ENCODE measurements around the gene SLC12A7. TPM values are rescaled to one million over a fixed set of nuclear protein-coding genes. Genes with fewer than 3 reads are reported as not detected.
"Not testable (repeated sequence)": the region's sequence is repeated elsewhere in the genome, so short reads cannot be mapped to it uniquely, and the experiment has no call there.

Gene SLC12A7
- total and polyA plus RNA-seq, 2 donors (not counting 1 experiment from before 2014, with no cell fraction given): 2.9 to 23.9 TPM

DNA sequence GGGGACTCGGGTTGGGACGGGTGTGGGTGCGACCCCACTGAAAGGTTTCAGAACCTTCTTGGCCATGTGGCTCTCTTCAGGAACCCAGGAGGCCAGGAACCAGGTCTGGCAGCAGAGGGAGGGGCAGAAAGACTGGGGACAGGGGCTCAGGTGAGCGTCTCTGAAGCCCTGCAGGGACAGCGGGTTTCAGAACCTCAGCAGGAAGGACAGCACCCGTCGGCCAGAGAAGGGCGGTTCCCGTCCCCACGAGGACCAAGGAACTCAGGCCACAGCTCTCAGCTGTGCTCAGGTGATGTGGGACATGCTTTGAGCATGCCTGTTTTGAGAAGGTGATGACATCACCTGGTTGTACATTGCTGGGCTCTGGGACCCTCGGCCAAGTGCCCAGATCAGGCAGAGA, 25.7 kb downstream of the SLC12A7 start:
- TF ChIP-seq, protein P1, sequence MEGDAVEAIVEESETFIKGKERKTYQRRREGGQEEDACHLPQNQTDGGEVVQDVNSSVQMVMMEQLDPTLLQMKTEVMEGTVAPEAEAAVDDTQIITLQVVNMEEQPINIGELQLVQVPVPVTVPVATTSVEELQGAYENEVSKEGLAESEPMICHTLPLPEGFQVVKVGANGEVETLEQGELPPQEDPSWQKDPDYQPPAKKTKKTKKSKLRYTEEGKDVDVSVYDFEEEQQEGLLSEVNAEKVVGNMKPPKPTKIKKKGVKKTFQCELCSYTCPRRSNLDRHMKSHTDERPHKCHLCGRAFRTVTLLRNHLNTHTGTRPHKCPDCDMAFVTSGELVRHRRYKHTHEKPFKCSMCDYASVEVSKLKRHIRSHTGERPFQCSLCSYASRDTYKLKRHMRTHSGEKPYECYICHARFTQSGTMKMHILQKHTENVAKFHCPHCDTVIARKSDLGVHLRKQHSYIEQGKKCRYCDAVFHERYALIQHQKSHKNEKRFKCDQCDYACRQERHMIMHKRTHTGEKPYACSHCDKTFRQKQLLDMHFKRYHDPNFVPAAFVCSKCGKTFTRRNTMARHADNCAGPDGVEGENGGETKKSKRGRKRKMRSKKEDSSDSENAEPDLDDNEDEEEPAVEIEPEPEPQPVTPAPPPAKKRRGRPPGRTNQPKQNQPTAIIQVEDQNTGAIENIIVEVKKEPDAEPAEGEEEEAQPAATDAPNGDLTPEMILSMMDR (conservative IDR thresholded peaks at IDR 0.05 in 1 of 2, IDR thresholded peaks at IDR 0.05 in 1 of 2; ENCODE audit: low read depth in 1 of 2, low read length in 2 of 2): no peak
- TF ChIP-seq EZH2 (IDR thresholded peaks at IDR 0.05; ENCODE audit: low read length, missing control alignments): no peak
- Histone ChIP-seq H3K9ac (ENCODE audit: insufficient read depth, low read length) (no peak overlapping the region), H3K27me3 (ENCODE audit: control insufficient read depth, insufficient read depth, low read length) (no peaks in the 10 kb centered on the region), H3K79me2 (ENCODE audit: control insufficient read depth, insufficient read depth, low read length) (no peaks in the 10 kb centered on the region), H3K27ac (ENCODE audit: insufficient read depth, low read length) (no peak overlapping the region), H3K4me2 (ENCODE audit: extremely low read depth, insufficient read depth, low read length) (no peak overlapping the region), H2AFZ (ENCODE audit: low read length) (no peak overlapping the region), H3K9me3 (ENCODE audit: control insufficient read depth, insufficient read depth, low read depth, low read length) (no peaks in the 10 kb centered on the region), H3K4me1 (ENCODE audit: control insufficient read depth, extremely low read depth, insufficient read depth, low read length) (no peaks in the 10 kb centered on the region), H4K20me1 (ENCODE audit: control insufficient read depth, extremely low read depth, insufficient read depth, low read length) (no peaks in the 10 kb centered on the region), H3K4me3 (replicated peaks in 1 of 4; ENCODE audit: control extremely low read depth in 1 of 4, insufficient read depth in 1 of 4, low read depth in 3 of 4, low read length in 4 of 4) (no peak overlapping the region), H3K36me3 (ENCODE audit: control insufficient read depth, insufficient read depth, low read length) (no peaks in the 10 kb centered on the region)
- no peak for DNase-seq (ENCODE audit: low read depth in 2 of 2)

DNA sequence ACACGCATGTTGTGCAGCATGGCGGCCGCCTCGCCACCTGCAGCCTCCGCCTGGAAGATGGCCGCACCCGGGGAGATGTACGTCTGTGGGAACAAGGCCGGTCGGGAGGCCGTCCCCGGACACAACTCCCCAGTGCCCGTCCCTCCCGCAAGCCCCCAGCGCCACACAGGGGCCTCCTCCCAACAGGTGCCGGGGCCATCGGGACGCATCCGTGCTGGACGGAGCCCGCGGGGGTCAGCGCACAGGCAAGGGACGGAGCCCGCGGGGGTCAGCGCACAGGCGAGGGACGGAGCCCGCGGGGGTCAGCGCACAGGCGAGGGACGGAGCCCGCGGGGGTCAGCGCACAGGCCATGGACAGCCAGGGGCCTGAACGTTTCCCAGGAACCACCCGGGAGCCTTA, 26.5 kb downstream of the SLC12A7 start:
- Histone ChIP-seq H2AFZ (ENCODE audit: low read length) (no peak overlapping the region), H3K9me3 (ENCODE audit: control insufficient read depth, insufficient read depth, low read depth, low read length) (no peaks in the 10 kb centered on the region)

GRCh38 chr5:1083823-1084605, 27.8 kb downstream of the SLC12A7 start:
- Histone ChIP-seq H3K4me1 (ENCODE audit: control insufficient read depth, extremely low read depth, insufficient read depth, low read length) (no peaks in the 10 kb centered on the region), H3K9me3 (ENCODE audit: control insufficient read depth, insufficient read depth, low read depth, low read length) (no peaks in the 10 kb centered on the region), H3K9ac (ENCODE audit: insufficient read depth, low read length) (no peak overlapping the region), H3K4me2 (ENCODE audit: extremely low read depth, insufficient read depth, low read length) (no peak overlapping the region), H4K20me1 (ENCODE audit: control insufficient read depth, extremely low read depth, insufficient read depth, low read length) (no peaks in the 10 kb centered on the region), H3K36me3 (ENCODE audit: control insufficient read depth, insufficient read depth, low read length) (no peaks in the 10 kb centered on the region), H3K4me3 (replicated peaks in 1 of 4; ENCODE audit: control extremely low read depth in 1 of 4, insufficient read depth in 1 of 4, low read depth in 3 of 4, low read length in 4 of 4) (no peak overlapping the region), H3K79me2 (ENCODE audit: control insufficient read depth, insufficient read depth, low read length) (no peaks in the 10 kb centered on the region), H3K27ac (ENCODE audit: insufficient read depth, low read length) (no peak overlapping the region), H2AFZ (ENCODE audit: low read length) (no peak overlapping the region), H3K27me3 (ENCODE audit: control insufficient read depth, insufficient read depth, low read length) (no peaks in the 10 kb centered on the region)
- no peak for TF ChIP-seq EZH2 (IDR thresholded peaks at IDR 0.05; ENCODE audit: low read length, missing control alignments)
- TF ChIP-seq, protein P1 (conservative IDR thresholded peaks at IDR 0.05 in 1 of 2, IDR thresholded peaks at IDR 0.05 in 1 of 2; ENCODE audit: low read depth in 1 of 2, low read length in 2 of 2): no peak
- DNase-seq (ENCODE audit: low read depth in 2 of 2): no peak

More for the DNA sequence above, 26.5 kb downstream of the SLC12A7 start:
- no peaks in the 10 kb centered on the region for H3K79me2 ChIP-seq (ENCODE audit: control insufficient read depth, insufficient read depth, low read length)
- no peak overlapping the region for H3K4me3 ChIP-seq (replicated peaks in 1 of 4; ENCODE audit: control extremely low read depth in 1 of 4, insufficient read depth in 1 of 4, low read depth in 3 of 4, low read length in 4 of 4)
- H4K20me1 ChIP-seq (ENCODE audit: control insufficient read depth, extremely low read depth, insufficient read depth, low read length): no peaks in the 10 kb centered on the region
- H3K36me3 ChIP-seq (ENCODE audit: control insufficient read depth, insufficient read depth, low read length): no peaks in the 10 kb centered on the region
- DNase-seq (ENCODE audit: low read depth in 2 of 2): no peak
- TF ChIP-seq EZH2 (IDR thresholded peaks at IDR 0.05; ENCODE audit: low read length, missing control alignments): no peak
- TF ChIP-seq, protein P1 (conservative IDR thresholded peaks at IDR 0.05 in 1 of 2, IDR thresholded peaks at IDR 0.05 in 1 of 2; ENCODE audit: low read depth in 1 of 2, low read length in 2 of 2): no peak
- no peaks in the 10 kb centered on the region for H3K27me3 ChIP-seq (ENCODE audit: control insufficient read depth, insufficient read depth, low read length)
- no peak overlapping the region for H3K27ac ChIP-seq (ENCODE audit: insufficient read depth, low read length)
- H3K9ac ChIP-seq (ENCODE audit: insufficient read depth, low read length): no peak overlapping the region
- H3K4me1 ChIP-seq (ENCODE audit: control insufficient read depth, extremely low read depth, insufficient read depth, low read length): no peaks in the 10 kb centered on the region
- H3K4me2 ChIP-seq (ENCODE audit: extremely low read depth, insufficient read depth, low read length): no peak overlapping the region

DNA sequence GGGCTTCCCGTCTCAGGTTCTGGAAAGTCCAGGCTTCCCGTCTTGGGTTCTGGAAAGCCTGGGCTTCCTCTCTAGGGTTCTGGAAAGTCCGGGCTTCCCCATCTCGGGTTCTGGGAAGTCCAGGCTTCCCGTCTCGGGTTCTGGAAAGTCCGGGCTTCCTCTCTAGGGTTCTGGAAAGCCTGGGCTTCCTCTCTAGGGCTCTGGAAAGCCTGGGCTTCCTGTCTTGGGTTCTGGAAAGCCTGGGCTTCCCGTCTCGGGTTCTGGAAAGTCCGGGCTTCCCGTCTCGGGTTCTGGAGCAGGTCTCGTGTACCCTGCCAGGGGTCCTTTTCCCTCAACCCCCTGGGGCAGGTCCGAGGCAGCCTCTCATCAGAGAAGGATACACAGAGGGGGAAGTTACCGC, 28.8 kb downstream of the SLC12A7 start:
- H3K79me2 ChIP-seq (ENCODE audit: control insufficient read depth, insufficient read depth, low read length); H4K20me1 ChIP-seq (ENCODE audit: control insufficient read depth, extremely low read depth, insufficient read depth, low read length); DNase-seq (ENCODE audit: low read depth in 2 of 2); H3K9me3 ChIP-seq (ENCODE audit: control insufficient read depth, insufficient read depth, low read depth, low read length); H3K27ac ChIP-seq (ENCODE audit: insufficient read depth, low read length); H3K4me1 ChIP-seq (ENCODE audit: control insufficient read depth, extremely low read depth, insufficient read depth, low read length); H2AFZ ChIP-seq (ENCODE audit: low read length); H3K4me2 ChIP-seq (ENCODE audit: extremely low read depth, insufficient read depth, low read length); H3K27me3 ChIP-seq (ENCODE audit: control insufficient read depth, insufficient read depth, low read length); H3K36me3 ChIP-seq (ENCODE audit: control insufficient read depth, insufficient read depth, low read length); H3K9ac ChIP-seq (ENCODE audit: insufficient read depth, low read length); H3K4me3 ChIP-seq (replicated peaks in 1 of 4; ENCODE audit: control extremely low read depth in 1 of 4, insufficient read depth in 1 of 4, low read depth in 3 of 4, low read length in 4 of 4): not testable (repeated sequence)
